Stimulated activated CD4-positive, alpha-beta T cell treated with anti-CD3 and anti-CD28 coated beads, TNF-alpha, amount 100 ng/mL, for 1 hour (primary cell): ENCODE data around the gene PPP4R3A.
"Not testable (repeated sequence)": the region's sequence is repeated elsewhere in the genome, so short reads cannot be mapped to it uniquely, and the experiment has no call there.

Source experiments
- DNase-seq, 3 donors: peaks; one replicate each; pipeline ENCODE4 v3.0.0-alpha.2; 2020; ENCODE audit warnings: low read depth in 3 of 3, low spot score in 1 of 3

Gene PPP4R3A

DNA sequence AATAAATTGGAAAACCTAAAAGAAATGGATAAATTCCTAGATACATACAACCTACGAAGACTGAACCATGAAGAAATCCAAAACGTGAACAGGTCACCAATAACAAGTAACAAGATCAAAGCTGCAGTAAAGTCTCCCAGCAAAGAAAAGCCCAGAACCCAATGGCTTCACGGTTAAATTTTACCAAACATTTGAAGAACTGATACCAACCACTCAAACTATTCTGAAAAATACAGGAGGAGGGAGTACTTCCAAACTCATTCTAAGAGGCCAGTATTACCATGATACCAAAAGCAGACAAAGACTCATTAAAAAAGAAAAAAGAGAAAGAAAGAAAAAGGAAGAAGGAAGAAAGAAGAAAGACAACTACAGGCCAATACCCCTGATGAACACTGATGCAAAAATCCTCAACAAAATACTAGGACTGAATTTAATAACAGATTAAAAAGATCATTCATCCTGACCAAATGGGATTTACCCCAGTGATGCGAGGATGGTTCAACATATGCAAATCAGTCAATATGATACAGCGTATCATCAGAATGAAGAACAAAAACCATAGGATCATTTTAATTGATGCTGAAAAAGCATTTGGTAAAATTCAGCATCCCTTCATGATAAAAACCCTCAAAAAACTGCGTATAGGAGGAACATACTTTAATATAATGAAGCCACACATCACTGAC, 65.6 kb downstream of the PPP4R3A start:
- no peak for DNase-seq

DNA sequence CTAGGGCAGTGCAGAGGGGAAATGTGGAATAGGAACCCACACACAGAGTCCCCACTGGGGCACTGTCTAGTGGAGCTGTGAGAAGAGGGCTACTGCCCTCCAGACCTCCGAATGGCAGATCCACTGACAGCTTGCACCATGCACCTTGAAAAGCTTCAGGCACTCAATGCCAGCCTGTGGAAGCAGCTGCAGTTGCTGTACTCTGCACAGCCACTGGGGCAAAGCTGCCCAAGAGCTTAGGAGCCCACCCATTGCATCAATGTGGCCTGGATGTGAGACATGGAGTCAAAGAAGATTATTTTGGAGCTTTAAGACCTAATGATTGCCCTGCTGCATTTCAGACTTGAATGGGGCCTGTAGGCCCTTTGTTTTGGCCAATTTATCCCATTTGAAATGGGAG, 70.8 kb downstream of the PPP4R3A start:
- DNase-seq: no peak

DNA sequence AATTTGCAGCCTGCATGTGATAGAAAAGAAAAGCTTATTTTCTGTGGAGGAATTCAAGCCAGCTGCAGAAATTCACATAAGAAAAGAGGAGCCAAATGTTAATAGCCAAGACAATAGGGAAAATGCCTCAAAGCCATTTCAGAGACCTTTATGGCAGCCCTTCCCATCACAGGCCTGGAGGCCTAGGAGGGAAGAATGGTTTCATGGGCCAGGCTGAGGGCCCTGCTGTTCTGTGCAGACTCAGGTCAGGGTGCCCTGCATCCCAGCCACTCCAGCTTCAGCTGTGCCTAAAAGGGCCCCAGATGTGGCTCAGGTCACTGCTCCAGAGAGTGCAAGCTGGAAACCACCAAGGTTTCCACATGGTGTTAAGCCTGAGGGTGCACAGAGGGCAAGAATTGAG, 71.3 kb downstream of the PPP4R3A start:
- no peak for DNase-seq

DNA sequence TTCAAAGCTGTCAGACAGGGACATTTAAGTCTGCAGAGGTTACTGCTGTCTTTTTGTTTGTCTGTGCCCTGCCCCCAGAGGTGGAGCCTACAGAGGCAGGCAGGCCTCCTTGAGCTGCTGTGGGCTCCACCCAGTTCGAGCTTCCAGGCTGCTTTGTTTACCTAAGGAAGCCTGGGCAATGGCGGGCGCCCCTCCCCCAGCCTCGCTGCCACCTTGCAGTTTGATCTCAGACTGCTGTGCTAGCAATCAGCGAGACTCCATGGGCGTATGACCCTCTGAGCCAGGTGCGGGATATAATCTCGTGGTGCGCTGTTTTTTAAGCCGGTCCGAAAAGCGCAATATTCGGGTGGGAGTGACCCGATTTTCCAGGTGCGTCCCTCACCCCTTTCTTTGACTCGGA, 73.8 kb downstream of the PPP4R3A start:
- DNase-seq: not testable (repeated sequence)

DNA sequence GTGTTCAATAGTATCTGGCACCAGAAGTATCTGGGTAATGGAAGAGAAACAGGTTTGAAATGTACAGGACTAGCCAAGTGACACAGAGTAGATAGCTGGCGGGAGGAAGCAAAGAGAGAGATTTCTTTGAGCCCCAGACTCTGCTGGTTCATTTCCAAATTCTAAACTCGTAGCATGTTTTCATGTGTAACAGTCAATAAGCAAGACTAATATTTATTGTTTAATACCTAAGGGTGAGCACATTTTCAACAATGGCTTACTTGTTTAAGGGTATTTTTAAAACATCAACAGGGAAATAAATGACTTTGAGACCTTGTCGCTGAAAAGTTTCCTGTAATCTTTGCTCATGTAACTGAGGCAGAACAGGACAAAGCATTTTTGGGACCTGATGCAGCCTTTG, 80.7 kb downstream of the PPP4R3A start:
- no peak for DNase-seq

DNA sequence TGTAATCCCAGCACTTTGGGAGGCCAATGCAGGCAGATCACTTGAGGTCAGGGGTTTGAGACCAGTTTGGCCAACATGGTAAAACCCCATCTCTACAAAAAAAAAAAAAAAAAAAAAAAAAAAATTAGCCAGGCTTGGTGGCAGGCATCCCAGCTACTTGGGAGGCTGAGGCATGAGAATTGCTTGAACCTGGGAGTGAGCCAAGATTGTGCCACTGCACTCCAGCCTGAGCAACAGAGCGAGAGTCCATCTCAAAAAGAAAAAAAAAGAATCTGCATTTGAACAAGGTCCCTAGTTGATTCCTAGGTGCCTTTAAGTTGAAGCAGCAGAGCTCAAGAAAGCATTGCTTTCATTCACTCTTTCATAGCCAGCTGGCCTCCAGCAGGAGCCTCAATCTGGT, 81.2 kb downstream of the PPP4R3A start:
- DNase-seq: not testable (repeated sequence)

DNA sequence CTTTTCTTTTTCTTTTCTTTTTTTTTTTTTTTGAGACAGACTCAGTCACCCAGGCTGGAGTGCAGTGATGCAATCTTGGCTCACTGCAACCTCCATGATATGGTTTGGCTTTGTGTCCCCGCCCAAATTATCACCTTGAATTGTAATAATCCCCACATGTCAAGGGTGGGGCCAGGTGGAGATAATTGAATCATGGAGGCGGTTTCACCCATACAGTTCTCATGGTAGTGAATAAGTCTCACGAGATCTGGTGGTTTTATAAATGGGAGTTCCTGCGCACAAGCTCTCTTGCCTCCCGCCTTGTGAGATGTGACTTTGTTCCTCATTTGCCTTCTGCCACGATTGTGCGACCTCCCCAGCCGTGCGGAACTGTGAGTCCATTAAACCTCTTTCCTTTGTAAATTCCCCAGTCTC, 84.6 kb downstream of the PPP4R3A start:
- DNase-seq: not testable (repeated sequence)

DNA sequence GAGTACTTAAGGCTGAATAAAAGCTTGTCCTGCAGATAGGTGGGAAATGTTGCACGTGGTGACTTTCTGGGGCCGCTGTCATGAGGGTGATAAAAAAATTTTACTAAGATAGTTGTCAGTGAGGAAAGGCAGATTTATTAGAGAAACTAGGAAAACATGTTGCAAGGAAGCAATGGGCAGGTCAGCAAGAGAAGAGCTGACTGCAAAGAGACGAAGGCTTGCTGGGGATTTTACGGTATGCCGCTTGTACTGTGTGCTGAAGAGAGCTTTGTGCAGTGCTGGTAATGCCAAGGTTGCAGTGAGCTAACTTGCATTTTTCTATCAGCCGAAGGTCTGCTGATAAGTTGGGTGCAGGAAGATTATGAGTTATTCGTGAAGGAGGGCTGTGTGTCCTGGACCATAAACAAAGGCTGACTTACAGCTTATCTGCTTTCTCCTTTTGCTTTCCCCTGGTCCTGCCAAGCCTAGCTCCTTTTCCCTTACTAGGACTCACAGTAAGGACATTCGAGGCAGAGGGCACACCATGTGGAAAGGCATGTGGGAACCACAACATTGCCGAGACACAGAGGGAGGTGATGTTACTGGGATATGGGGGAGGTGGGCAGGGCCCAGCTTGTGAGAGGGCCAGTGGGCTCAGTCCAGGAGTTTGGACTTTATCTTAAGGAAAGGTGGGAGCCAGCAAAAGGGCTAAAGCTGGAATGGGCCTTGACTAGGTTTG, 85.1 kb downstream of the PPP4R3A start:
- no peak for DNase-seq

DNA sequence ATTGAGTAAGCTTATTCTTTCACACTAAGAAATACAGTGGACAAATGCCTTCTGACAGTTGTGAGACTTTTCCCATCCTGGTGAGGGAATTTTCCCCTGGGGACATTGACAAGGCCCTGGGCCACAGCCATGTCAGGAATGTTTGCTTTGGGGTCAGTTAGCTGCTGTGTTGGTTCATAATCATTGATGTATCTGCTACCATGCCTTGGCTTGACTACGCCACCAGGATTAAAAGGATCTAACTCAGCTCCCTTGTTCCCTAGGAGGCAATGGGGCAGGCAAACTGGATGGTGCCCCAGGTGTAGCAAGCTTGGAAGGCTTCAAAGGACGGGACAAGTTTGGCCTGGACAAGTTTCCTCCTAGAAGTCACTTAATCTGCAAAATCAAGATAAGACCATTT, 89.4 kb downstream of the PPP4R3A start:
- DNase-seq: no peak

DNA sequence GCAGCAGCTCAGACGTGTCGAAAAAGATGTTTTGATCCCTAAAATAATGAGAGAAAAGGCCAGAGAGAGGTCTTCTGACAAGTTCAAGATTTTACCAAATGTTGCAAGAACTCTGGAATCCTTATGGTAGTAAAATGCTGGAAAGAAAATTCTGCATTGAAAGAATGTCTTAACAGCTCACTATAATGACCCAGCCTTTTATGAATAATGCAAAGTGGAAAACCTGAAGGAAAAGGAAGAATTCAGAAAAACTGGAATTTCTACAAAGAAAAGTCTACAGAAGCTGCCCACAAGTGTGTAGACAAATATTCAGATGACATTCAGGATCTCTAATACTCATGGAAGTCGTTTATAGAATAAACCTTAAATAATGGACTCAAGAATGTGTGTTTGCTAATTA, 90.7 kb downstream of the PPP4R3A start:
- no peak for DNase-seq

DNA sequence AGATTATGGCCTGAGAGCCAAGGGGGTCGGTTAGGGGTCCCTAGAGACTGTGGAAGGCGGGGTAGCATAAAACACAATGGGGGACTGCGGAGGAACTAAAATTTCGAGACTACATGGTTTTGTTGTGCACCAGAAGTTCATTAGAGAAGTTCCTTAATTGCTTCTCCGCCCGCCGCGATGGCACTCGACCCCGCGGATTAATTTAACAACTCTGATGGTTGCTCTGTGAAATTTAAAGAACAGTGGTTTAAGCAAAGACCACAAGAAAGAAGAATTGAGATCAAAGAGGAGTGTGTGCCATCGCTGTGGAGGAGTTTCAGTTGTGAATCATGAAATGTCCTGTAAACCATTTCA, 91.1 kb downstream of the PPP4R3A start:
- no peak for DNase-seq

DNA sequence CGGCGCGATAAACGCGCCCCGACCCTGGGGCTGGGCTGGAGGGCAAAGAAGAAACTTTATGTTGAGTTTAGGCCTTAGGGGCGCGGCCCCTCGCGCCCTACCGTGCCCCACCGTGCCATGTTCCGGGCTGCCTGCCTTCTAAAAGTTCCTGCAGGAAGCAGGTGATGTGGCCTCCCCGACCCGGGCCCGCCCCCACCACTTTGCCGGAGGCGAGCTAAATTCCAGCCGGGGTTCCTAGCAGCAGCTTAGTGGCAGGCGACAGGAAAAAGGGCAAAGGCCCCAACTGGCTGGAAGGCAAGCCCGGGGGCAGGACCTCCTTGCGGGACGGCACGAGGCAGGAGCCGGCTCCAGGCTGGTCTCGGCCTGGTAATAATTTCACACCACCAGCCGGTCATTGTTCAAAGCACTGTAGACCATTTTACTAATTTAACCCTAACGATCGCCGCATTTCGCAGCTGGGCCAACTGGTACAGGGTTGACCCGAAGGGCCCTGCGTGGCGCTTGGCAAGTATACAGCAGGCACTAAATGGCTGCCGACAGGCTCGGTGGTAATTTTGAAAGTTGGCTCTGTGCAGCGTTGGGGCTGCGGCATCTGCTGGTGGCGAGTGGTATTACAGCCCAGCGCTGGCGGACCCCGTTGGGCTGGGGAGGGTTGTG, 91.6 kb downstream of the PPP4R3A start:
- DNase-seq: peak; percentile 57 to 78 (median 71)

DNA sequence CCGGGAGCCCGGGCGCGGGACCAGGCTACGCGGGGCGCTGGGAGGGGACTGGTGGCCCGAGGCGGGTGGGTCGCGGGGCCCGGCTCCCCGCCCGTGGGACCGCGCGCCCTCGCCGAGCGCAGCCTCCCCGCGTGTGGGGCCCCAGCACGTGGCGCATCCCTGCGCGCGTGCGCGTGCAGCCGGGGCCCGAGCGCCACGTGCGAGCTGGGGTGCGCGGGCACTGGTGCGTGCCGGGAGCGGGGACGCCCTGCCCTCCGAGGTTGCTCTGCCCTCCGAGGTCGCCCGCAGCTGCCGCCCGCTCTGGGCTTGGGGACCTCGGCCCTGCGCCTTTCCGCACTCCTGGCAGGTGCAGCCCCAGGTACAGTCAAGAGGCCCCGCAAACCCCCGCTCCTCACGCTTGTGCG, 92.1 kb downstream of the PPP4R3A start:
- peak in 1 of 3 donors; percentile 49 for DNase-seq

DNA sequence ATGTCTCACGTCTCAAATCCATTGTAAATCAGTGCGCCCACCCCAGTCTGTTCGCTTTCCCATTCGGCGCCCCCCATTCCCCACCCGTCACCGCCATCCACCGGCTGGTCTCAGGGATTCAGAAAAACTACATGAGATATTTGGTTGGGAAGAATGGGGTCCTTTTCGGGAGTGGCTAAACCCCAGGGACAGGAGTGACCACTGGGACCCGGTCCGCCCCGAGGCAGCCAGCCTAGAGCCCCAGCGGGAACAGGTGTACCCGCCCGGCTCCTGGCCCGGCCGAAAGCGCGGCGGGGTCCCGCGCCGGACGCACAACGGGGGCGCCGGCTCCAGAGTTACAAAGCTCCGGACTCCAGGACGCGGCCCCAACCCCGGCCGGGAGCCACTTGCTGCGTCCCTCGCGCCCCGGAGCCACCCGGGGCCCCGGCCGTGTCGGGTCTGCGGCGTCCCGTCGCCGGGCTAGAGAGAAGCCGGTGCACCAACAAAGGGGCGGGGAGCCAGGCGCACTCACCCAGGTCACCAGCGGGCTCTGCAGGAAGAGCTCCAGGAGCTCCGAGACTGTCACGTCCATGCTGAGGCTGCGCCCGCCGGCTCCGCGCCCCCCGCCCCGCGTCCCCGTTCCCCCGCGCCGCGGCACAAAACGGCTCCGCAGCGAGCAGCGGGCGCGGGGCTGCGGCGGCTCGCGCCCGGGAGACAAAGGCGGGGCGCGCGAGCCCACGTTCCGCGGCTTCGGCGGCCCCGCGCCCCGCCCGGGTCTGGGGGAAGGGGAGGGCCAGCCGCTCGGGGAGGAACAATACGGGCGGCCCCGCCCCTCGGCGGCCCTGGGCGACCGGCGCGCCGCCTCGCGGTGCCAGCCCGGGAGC, 92.8 kb downstream of the PPP4R3A start, which contains the start of gene CCDC88C:
Gene CCDC88C, minus strand, starts transcription at position 701 of the 863 bp plus-strand sequence. Its CDS starts 130 bp downstream, at position 571.
- DNase-seq: peak in 2 of 3 donors; percentile 59 to 69

DNA sequence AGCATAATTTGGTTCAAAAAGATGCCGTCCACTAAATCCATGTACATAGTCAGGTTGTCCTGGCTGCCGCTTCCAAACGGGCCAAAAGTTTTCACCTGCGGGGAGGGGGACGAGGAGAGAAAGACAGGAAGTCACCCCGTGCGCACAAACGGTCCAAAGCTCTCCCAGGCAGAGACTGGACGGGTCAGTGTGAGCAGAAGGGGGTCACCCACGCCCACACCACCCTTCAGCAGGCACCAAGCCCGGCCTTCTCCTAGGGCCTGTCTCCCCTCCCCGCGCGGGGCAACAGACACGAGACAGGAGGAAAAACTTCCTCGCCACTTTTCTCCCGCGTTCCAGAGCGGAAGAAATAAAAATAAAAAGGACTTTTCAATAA, 93.4 kb downstream of the PPP4R3A start:
- no peak for DNase-seq

DNA sequence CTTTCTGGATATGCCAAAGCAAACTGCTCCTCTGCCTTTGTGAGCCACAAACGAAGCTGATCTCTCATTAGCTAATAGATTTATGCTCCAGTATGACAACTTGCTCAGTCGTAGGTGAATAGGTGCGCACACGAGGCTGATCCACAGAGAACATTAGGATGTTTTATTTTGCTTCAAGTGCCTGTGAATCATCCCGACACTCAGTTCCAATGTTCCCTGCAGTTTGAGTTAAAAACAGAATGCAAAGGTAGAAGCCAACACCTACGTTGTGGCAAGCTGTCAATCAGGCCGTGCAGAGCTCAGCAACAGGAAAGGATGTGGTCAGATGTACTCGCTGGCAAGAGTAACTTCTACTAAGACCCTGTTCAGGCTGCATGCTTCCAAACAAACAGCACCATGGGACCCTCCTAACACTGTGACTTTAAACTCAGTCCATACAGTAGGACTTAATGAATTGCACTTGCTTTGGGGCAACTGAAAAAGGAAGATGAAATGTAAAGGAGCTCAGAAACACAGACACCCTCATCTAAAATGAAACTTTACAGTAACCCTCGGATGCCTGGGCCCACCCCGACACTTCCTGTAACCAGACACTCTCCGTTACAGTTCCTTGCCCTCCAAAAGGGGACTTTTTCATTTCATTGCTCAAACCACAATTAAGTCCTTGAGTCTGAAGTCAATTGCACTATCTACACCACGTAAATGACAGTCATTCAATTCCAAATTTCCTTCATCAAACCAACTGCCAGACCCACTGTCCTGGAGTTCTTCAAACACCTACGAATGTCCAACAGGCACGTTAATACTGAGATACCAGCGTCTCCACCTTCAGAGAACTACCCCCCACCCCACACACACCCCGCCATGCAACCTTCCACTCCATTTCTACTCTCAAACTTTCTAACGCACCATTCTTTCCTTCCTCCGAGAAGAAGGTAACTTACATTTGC, 94.0 kb downstream of the PPP4R3A start:
- peak in 1 of 3 donors; percentile 35 for DNase-seq

DNA sequence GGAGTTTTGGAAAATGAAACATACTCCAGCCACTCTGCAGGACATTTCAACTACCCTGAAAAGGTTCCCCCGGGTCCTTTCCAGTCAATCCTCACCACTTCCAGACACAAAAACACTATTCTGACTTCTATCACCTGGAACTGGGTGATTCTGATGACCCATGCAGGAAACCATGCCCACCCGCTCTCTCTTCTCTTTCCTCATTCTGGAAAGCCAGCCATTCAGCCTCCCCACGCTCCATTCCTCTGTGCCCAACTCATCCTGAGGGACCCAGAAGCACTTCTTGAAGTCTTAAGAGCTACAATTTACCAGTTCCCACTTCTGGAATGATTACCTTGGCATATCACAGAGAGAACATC, 95.7 kb downstream of the PPP4R3A start:
- DNase-seq: no peak

DNA sequence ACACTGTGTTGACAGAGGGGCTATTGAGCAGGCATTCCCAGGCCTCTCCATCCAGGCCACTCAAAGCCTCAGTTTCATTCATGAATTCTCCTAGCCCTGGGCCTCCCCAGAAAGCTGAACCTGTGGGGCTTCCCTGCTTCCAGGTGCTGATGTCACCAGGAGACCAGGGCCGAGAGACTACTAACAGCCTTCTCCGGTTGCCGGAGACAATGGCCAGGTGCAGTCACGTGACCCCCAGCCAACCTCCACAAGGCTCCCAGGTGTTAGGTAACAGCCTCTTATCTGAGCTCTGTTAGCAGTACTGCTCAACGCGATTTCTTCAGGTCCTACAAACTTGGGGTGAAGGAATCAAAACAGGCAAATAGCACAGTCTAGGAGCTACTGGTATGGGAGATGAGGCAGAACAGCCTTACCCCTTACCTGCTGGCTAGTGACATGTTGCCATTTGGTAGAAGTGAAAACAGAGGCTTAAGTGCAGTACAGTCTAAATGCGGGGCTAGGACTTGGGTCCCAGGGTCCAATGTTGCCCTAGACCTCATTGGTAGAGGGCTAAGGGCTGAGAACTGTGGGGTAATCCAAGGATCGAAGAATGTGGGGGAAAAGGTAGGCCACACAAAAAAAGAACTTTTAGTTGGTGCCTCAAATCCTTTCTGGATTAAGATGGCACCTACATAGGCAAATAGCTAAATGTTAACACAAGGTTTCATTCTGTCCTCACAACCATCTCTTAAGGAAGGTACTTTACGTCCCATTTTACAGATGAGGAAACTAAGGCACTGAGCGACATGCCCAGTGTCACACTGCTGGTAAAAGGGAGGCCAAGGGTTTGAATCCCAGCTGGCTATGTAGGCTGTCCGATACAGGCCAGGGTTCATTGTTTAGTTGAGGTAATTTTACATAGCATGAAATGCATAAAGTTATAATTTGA, 96.3 kb downstream of the PPP4R3A start:
- no peak for DNase-seq

DNA sequence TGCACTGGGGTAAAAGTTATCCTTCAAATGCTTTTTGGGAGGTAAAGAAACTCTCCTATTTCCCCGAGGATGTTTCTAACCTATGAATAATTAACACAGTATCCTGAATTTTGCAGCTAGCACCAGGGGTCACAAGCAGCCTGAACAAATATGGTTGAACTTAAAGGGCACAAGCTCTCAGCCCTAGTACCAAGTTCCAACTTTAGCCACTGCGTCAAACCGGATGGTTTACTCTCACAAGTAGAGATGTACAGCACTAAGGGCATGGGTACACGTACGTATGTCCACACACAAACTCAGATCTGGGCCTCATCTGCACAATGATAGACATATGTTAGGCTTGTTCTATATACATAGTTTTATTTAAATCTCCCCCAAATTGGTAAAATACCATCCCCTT, 97.2 kb downstream of the PPP4R3A start:
- no peak for DNase-seq
